HG02943 (cell line): ENCODE data around the gene GBE1.

Source experiments
- ATAC-seq: cut with Tn5 transposase; IDR thresholded peaks from one replicate; pipeline ENCODE4 v1.9.1; 2021; ENCODE audit warnings: mild to moderate bottlenecking, low read depth, moderate library complexity; ENCODE audit not compliant: unreplicated experiment

Gene GBE1

DNA sequence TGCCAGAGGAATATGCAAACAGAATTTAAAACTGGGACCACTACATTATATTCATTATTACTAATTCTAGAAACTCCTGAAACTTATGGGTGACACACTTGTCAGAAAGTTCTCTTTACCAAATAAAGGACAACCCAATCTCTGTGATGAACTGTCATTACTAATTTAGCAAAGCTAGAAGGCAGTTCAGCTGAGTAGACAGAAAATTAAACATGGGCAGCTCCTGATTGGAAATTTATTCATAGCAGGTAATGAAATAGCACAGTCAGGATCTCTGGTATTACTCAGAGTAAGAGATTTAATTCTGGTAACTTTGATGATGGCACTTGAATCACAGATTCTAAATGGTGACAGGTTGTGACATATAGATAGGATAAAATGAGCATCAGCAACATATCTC, 123.0 kb downstream of the GBE1 start:
- ATAC-seq, result no peak

DNA sequence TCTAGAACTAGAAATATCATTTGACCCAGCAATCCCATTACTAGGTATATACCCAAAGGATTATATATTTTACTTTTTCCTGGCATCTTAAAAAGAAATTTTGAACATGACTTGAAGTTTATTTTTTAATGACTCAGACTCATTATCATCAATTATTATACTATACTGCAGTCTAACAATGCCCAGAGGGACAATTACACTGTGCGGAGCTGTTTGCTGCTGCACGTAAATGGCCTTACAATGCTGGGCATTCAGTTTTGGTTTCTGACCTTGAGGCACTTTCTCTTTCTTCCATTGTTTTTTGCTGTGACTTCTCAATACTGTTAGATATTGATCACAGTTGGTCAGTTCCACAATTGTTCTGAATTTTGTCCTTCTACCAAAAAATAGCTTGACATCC, 128.8 kb downstream of the GBE1 start:
- ATAC-seq, result no peak

DNA sequence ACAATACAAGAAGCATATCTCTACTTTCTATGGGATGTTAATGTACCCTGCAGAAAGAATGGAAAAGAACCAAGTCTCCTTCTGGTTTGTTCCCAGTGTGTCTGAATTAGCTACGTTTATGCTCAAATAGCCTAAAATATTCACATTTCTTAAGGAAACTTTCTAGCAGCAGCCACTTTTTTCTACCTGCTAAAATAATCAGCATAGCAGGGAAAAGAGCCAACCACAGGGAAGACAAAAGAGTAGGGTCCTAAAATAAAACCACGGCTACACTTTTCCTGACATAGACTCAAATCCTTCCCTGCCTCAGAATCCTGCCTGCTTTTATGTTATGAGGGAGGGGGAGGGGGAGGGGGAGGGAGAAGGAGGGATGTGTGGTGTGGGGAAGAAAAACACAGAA, 136.7 kb downstream of the GBE1 start:
- no peak for ATAC-seq

DNA sequence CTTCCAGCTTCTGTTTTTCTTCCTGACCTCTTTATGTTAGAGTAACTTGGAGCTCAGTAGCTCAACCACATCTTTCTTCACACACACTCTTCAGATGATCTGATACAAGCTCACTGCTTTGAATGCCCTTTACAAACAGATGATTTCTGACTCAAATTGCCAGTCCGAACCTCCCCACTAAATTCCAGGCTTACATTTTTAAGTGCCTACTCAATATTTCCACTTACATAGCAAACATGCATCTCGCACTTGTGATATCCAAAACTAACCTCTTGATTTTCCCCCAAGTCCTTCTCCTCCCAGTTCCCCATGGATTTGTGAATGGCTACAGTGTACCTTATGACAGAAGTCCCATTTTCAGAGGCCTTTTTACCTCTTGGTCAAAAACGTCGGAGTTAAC, 139.1 kb downstream of the GBE1 start:
- ATAC-seq, result no peak

DNA sequence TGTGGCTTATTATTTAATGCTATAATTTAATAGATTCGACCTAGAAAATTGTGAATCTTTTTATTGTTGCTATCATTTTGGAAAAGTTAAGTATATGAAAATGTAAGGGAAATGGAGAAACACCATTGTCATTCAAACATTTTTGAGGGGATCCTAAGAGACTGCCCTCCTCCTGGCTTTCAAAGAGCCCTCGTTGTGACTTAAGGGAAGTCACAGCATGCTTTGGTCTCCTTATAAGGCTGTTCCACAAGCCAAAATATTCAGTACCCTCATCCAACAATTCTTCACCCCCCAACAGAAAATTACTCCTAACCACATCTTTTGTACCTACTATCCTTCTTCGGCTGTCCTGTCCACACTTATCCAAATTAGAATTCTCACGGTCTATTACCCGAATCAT, 140.2 kb downstream of the GBE1 start:
- ATAC-seq, result no peak

DNA sequence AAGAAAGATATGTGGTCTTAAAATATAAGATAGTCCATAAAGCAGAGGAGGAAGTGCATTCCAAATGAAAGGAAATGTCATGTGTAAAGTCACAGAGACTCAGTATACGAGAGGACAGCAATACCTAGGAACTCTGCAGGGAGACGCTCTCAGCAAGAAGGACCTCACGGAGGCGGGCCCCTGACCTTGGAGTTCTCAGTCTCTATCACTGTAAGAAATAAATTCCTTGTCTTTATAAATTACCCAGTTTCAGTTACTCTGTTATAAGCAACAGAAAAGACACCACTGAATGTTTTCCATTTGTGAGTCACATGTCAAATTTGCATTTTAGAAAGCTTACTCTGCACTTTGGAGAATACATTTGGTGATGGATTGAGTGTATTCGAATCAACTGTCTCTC, 140.6 kb downstream of the GBE1 start:
- ATAC-seq, result no peak

DNA sequence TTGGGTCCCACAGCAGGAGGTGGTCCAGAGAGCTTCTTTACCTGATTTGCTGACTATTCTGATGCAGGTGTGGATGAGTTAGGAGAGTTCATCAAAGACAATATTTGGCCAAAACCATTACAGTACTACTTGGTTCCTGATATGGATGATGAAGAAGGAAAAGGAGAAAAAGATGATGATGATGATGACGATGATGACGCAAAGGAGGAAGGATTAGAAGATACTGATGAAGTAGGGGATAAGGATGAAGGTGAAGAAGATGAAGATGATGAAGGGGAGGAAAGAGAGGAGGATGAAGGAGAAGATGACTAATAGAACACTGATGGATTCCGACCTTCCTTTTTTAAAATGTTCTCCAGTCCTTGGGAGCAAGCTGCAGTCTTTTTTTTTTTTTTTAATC, 148.7 kb downstream of the GBE1 start:
- ATAC-seq, result no peak

DNA sequence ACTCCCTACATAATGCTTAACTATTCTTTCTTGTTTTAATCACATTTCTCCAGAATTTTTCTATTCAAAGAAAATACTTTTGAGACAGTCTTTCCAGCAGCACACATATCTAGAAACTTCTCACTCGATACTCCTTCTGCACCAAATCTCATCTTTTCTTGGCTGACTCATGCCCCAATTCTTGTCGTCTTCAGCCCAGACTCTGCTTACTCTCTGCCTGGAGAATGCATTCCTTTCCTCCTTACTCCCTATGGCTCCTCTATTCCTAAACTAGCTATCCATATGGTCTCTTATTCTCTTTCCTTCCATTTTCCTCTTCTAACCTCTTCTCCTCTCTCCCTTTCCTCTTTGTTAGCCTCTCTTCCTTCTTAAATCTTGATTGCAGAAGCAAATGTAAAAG, 158.7 kb downstream of the GBE1 start:
- no peak for ATAC-seq

DNA sequence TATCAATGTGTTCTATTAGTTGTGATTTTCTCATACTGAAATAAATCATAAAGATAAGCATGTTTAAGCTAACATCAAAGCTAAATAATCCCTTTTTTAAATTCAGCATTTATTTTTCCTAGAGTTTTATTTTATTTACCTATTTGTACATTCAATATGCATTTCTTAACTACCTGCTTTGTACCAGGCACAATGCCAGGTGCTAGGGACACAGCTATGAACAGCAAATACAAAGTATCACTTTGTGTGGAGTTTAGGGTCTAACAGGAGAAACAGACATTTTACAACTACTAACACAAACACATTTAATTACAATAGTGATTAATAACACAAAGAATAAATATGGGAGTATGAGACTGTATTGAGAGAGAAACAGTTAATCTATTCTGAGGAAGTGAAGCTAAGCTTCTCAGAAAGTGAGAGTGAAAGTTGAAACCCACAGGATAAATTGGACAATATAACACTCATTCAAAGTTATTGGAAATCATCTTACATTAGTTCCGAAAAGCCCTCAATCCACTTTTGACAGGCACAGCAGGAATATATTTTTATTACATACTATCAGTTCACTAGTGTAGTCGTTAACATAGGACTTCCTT, 159.6 kb downstream of the GBE1 start:
- no peak for ATAC-seq

DNA sequence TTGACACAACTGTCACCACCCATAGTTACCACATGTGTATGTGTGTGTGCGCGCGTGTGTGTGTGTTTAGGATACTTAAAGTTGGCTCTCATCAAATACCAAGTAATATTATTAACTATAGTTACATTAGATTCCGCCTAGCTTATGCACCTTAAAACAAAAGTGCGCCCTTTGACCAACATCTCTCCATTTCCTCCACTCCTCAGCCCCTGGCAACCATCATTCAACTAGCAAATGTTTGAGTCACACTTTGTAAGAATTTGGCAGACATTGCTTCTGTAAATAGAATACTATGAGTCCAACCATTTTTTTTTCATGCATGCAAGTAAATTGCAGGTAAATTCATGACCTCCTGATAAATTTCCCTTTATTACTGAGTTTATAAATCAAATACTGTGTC, 169.3 kb downstream of the GBE1 start:
- no peak for ATAC-seq

DNA sequence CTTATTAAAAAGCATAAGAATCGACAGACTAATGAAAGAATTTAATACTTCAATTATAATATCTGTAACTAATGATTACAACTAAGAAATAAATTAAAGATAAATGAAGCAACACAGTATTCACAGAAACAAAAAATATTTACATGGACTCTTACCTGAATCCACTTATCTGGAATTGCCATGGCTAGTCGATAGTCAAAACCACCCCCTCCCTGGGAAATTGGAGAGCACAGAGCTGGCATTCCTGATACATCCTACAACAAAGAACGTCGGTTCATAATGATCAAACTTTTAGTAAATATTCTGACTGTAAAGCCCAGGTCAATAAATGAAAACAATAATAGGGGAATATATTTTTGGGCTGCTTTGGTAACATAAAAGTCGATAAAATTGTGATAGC, 175.5 kb downstream of the GBE1 start:
- ATAC-seq, result no peak

DNA sequence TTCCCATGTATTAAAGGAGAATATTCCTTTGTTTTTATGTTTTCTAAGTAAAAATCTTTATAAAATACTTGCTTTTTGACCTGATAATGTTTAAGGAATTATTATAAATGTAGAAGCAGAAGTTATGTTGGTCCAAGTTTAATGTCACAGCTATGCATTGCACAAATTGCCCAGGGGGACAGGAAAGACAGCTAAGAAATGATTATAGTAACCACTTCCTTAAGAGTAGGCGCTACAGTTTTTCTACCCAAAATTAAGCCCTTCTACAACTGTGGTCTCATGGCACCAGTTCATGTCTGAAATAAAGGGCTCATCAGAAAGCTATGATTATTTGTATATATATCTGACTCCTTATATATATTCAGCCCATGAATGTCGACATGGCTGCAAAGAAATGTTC, 176.4 kb downstream of the GBE1 start:
- ATAC-seq, result no peak

DNA sequence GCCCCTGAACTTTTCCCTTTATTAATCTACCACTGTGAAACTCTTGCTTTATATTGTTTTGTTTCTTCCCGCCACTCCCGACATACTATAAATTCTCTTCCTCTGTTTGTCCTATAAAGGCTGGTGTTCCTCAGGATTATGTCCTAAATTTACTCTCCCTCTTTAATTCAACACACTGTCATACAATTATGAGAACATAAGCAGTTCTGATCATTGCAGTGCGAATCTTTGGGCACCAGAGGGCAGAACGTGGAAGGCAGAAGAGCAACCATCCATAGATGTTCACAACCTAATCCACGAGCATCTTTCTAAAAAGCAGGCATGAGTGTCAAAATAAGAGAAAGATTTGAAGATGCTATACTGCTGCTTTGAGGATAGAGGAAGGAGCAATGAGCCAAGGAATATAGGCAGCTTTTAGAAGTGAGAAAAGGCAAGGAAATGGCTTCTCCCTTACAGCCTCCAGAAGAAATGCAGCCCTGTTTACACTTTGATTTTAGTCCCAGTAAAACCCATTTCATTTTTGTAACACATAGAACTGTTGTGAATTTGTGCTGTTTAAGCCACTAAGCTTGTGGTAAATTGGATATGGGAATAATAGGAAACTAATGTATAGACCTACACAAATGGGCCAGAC, 179.4 kb downstream of the GBE1 start:
- peak; percentile 87 for ATAC-seq

DNA sequence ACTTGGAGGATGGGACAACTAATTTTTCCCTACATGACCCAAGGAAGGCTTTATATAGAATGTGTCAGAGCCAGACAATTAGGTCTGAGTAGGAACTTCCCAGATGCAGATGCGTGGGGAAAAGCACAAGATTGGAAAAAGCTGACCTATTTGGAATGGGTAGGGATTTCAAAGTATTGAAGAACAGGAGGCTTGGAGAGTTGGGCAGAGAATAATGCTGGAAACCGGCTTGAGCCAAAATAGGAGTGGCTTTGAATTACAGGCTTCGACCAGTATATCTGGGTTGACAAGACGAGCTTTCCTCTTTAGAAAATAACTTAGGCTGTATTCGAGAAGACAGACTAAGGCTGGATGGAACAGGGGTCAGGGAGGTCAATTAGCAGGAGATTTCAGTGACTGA, 181.1 kb downstream of the GBE1 start:
- no peak for ATAC-seq

DNA sequence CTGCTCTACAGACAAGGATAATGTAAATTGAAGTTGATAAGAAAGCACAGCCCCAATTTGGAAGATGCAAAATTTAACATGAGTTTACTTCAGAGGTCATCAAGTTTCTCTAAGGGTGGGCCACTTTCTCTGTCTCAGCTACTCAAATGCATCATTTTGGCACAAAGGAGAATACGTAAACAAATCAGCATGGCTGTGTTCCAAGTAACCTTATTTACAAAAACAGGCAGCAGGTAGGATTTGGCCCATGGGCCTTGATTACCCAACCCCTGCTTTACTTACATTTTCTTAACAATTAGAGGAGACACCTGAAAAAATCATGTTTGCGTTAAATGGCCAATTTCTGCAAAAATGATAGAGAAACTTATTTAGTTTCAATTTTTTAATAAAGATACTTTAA, 181.7 kb downstream of the GBE1 start:
- ATAC-seq, result no peak

DNA sequence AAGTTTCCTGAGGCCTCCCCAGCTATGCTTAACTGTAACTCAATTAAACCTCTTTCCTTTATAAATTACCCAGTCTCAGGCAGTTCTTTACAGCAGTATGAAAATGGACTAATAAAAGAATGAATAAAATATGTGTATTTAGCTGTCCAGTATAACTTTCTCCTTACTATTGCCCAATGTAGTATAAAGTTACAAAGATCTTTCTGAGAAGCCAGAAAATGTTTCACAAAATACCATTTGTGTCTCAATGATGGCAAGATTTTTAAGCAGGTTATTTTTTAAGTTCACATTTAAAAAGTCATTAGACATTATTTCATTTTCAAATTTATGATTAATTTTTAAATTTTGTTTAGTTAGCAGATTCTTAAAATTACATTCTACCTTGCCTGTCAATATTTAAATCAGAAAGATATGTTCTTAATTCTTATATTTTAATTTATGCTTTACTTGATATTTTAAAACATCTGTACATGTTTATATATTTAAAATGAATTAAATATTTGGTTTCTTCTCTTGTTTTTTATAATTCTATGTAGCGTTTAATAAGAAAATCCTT, 189.2 kb downstream of the GBE1 start:
- no peak for ATAC-seq

DNA sequence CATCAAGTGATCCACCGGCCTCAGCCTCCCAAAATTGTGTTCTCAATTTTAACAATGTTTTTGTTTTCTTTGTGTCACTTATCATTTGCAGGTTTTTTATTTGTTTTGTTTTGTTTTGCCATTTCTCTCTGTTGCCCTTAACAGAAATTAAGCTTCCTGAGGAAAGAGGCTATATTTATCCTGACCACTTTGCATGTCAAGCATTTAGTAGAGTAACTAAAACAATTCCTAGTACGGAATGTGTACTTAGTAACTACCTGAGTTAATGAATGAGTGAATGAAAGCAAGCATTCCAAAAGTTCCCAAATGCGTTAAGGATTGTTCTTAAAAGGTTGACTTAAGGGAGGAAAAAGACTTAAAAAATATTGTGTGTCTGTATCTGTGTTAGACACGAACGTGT, 193.1 kb downstream of the GBE1 start:
- no peak for ATAC-seq

DNA sequence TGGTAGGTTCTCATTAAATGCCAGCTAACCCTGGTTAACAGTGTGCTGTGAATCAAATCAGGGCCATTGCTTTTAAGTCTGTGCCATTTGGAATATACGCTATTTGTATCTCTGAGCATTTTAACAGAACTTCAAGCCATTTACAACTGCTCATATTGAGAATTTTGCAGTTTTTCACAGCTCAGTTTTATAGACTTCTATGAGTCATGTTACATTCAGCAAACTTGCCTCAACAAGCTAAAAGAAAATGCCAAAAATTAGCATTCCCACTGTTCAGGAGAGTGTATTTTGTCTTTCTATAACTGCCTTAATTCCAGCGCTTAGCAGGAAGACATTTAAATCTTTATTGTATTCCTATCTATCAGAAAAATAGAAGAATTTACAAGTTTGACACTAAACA, 196.4 kb downstream of the GBE1 start:
- ATAC-seq, result no peak

DNA sequence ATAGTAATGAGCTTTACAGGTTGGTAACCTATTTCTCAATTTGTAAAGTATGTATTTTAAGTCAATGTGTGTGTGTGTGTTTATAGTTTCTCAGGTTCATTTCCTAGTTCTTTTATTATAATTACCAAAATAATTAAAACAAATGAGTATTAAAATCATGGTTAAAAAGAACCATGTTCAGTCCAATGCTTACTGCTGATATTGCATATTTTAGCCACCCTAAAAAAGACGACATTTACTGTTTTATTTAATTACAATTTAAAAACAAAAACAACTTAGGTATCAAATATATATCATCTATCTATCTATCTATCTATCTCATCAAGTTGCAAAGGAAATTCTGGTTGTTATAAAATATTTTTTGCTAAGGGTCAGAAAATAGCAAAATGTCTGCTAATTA, 203.3 kb downstream of the GBE1 start:
- ATAC-seq, result no peak

DNA sequence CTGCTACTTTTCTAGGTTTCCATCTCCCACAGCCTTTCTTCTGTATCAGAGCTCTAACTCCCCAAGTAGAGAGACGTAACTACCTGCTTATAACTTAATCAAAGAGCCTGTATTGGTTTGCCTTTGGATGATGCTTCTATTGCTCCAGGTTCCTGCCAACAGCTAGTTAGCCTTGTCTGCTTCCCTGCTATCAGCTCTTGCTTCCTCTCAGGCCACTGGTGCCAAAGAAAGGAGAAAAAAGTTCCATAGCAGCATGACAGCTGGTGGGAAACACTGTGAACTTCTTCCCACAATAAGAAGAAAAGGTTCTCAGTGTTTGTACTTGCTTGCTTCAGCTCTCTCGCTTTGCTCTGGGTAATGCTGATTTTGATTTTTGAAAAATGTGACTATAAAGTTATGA, 206.6 kb downstream of the GBE1 start:
- ATAC-seq, result no peak

DNA sequence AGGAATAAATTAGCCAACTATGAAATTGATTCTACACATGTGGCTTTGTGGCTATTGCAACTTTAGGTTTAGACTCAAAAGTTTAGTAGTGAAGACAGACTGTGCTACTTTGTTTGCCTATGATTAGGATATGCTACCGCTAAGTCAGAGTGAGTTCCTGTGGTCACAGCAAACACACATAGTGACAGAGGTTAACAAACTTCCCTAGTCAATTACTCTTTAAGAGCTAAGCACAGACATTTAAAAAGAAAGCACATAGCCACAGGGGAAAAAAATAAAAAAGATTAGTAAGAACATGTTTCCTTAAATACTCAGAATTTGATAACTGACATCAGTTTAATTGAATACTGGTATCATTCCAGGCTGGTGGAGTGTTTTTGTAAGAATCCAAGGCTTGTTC, 207.1 kb downstream of the GBE1 start:
- no peak for ATAC-seq

DNA sequence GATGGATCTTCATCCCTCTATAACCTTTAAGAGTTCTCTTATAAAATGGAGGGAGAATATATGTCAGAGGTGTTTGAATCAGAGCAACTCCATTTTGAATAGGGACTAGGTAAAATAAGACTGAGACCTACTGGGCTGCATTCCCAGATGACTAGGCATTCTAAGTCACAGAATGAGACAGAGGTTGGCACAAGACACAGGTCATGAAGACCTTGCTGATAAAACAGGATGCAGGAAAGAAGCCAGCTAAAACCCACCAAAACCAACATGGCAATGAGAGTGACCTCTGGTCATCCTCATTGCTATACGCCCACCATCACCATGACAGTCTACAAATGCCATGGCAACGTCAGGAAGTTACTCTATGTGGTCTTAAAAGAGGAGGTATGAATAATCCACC, 211.0 kb downstream of the GBE1 start:
- no peak for ATAC-seq

DNA sequence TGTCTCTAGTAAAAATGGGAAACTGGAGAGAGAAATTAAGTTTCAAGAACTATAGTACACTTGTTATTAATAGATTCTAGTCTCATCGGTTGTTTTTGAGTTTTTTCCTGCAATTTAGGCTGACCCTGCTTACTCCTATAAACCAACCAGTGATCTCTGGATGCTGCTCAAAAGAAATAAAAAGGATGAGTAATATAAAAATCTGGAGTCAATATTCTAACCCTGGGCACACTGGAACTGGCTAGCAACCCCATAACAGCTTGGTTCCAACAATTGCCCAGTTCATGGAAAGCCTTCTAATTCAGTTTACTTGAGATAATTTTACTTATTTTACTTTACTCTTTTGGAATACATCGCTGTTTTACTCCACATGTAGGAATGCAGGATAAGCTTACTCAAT, 211.6 kb downstream of the GBE1 start:
- ATAC-seq, result no peak
